Measurements from ENCODE around the gene ADISSP. TPM values are rescaled to one million over a fixed set of nuclear protein-coding genes. Genes with fewer than 3 reads are reported as not detected.
A peak's percentile ranks its signal among the peaks of the same experiment; 100 is the strongest.

ADISSP gene
- total RNA-seq, 1 experiment from 2014 or later: 44.1 TPM

- Histone ChIP-seq H3K27ac (ENCODE audit: low read length) (no peak overlapping the region), H3K4me3 (ENCODE audit: low read length) (peak overlapping the region; percentile 73)
- no peak for DNase-seq
These were observed 18.6 kb upstream of the ADISSP start for GRCh38 chr20:3786126-3786484.

GRCh38 chr20:3785240-3786125, 17.9 kb upstream of the ADISSP start:
- peaks cover 16% of the 10 kb centered on the region for H3K79me2 ChIP-seq (ENCODE audit: low read length)
- H3K9ac ChIP-seq (ENCODE audit: low read length): peak overlapping the region; percentile 77
- no peaks in the 10 kb centered on the region for H3K9me2 ChIP-seq (replicated peaks; ENCODE audit: insufficient read depth, low read length)
- no peak overlapping the region for H3K27ac ChIP-seq (ENCODE audit: low read length)
- peak overlapping the region; percentile 82 for H3K4me2 ChIP-seq (ENCODE audit: low read depth, low read length, poor library complexity, severe bottlenecking)
- H4K20me1 ChIP-seq (ENCODE audit: insufficient read depth, low read depth, low read length): peaks cover 10% of the 10 kb centered on the region; the same call in 1 of the 2 replicates
- H3K9me3 ChIP-seq (ENCODE audit: low read length): no peaks in the 10 kb centered on the region
- H3K4me1 ChIP-seq (ENCODE audit: low read length): peaks cover 29% of the 10 kb centered on the region
- no peaks in the 10 kb centered on the region for H3K36me3 ChIP-seq (ENCODE audit: insufficient read depth, low read length)
- no peaks in the 10 kb centered on the region for H3K27me3 ChIP-seq (ENCODE audit: low read length)
- peak overlapping the region; percentile 73; the same call in 1 of the 2 replicates for H3K4me3 ChIP-seq (ENCODE audit: low read length)
- no peak overlapping the region for H2AFZ ChIP-seq (ENCODE audit: low read length)
- DNase-seq: no peak

More at GRCh38 chr20:3786126-3786484, 18.6 kb upstream of the ADISSP start:
- Histone ChIP-seq H4K20me1 (ENCODE audit: insufficient read depth, low read depth, low read length) (peaks cover 10% of the 10 kb centered on the region; the same call in 1 of the 2 replicates), H3K9me2 (replicated peaks; ENCODE audit: insufficient read depth, low read length) (no peaks in the 10 kb centered on the region), H3K36me3 (ENCODE audit: insufficient read depth, low read length) (no peaks in the 10 kb centered on the region), H3K4me2 (ENCODE audit: low read depth, low read length, poor library complexity, severe bottlenecking) (peak overlapping the region; percentile 82), H3K9me3 (ENCODE audit: low read length) (no peaks in the 10 kb centered on the region), H3K79me2 (ENCODE audit: low read length) (peaks cover 16% of the 10 kb centered on the region), H3K9ac (ENCODE audit: low read length) (peak overlapping the region; percentile 77), H3K4me1 (ENCODE audit: low read length) (peaks cover 23% of the 10 kb centered on the region), H3K27me3 (ENCODE audit: low read length) (no peaks in the 10 kb centered on the region), H2AFZ (ENCODE audit: low read length) (no peak overlapping the region)

GRCh38 chr20:3784863-3785239, 17.3 kb upstream of the ADISSP start:
- Histone ChIP-seq H3K27me3 (ENCODE audit: low read length) (no peaks in the 10 kb centered on the region), H3K27ac (ENCODE audit: low read length) (no peak overlapping the region), H3K36me3 (ENCODE audit: insufficient read depth, low read length) (no peaks in the 10 kb centered on the region), H4K20me1 (ENCODE audit: insufficient read depth, low read depth, low read length) (peaks cover 10% of the 10 kb centered on the region; the same call in 1 of the 2 replicates), H3K79me2 (ENCODE audit: low read length) (peaks cover 16% of the 10 kb centered on the region), H3K9me3 (ENCODE audit: low read length) (no peaks in the 10 kb centered on the region), H2AFZ (ENCODE audit: low read length) (no peak overlapping the region), H3K4me2 (ENCODE audit: low read depth, low read length, poor library complexity, severe bottlenecking) (peak overlapping the region; percentile 39), H3K4me3 (ENCODE audit: low read length) (no peak overlapping the region), H3K4me1 (ENCODE audit: low read length) (peaks cover 32% of the 10 kb centered on the region), H3K9me2 (replicated peaks; ENCODE audit: insufficient read depth, low read length) (no peaks in the 10 kb centered on the region), H3K9ac (ENCODE audit: low read length) (no peak overlapping the region)
- DNase-seq: no peak

GRCh38 chr20:3784216-3784853, 16.8 kb upstream of the ADISSP start:
- no peaks in the 10 kb centered on the region for H3K9me2 ChIP-seq (replicated peaks; ENCODE audit: insufficient read depth, low read length)
- peak overlapping the region; percentile 39 for H3K4me2 ChIP-seq (ENCODE audit: low read depth, low read length, poor library complexity, severe bottlenecking)
- no peak overlapping the region for H3K9ac ChIP-seq (ENCODE audit: low read length)
- H3K4me3 ChIP-seq (ENCODE audit: low read length): no peak overlapping the region
- peaks cover 16% of the 10 kb centered on the region for H3K79me2 ChIP-seq (ENCODE audit: low read length)
- DNase-seq: no peak
- peaks cover 32% of the 10 kb centered on the region for H3K4me1 ChIP-seq (ENCODE audit: low read length)
- no peaks in the 10 kb centered on the region for H3K36me3 ChIP-seq (ENCODE audit: insufficient read depth, low read length)
- no peaks in the 10 kb centered on the region for H3K27me3 ChIP-seq (ENCODE audit: low read length)
- peaks cover 10% of the 10 kb centered on the region; the same call in 1 of the 2 replicates for H4K20me1 ChIP-seq (ENCODE audit: insufficient read depth, low read depth, low read length)
- H3K9me3 ChIP-seq (ENCODE audit: low read length): no peaks in the 10 kb centered on the region
- no peak overlapping the region for H3K27ac ChIP-seq (ENCODE audit: low read length)
- H2AFZ ChIP-seq (ENCODE audit: low read length): no peak overlapping the region

- Histone ChIP-seq H2AFZ (ENCODE audit: low read length) (no peak overlapping the region), H3K9me2 (replicated peaks; ENCODE audit: insufficient read depth, low read length) (no peaks in the 10 kb centered on the region), H3K4me3 (ENCODE audit: low read length) (no peak overlapping the region), H3K4me1 (ENCODE audit: low read length) (peaks cover 32% of the 10 kb centered on the region), H3K27ac (ENCODE audit: low read length) (no peak overlapping the region), H3K79me2 (ENCODE audit: low read length) (peaks cover 16% of the 10 kb centered on the region), H3K9me3 (ENCODE audit: low read length) (no peaks in the 10 kb centered on the region), H3K36me3 (ENCODE audit: insufficient read depth, low read length) (no peaks in the 10 kb centered on the region), H3K4me2 (ENCODE audit: low read depth, low read length, poor library complexity, severe bottlenecking) (no peak overlapping the region), H3K9ac (ENCODE audit: low read length) (no peak overlapping the region), H4K20me1 (ENCODE audit: insufficient read depth, low read depth, low read length) (peaks cover 10% of the 10 kb centered on the region; the same call in 1 of the 2 replicates), H3K27me3 (ENCODE audit: low read length) (no peaks in the 10 kb centered on the region)
- no peak for DNase-seq
These were observed 16.1 kb upstream of the ADISSP start for GRCh38 chr20:3783511-3784195.

GRCh38 chr20:3783068-3783489, 15.5 kb upstream of the ADISSP start:
- H3K9ac ChIP-seq (ENCODE audit: low read length): no peak overlapping the region
- H3K9me2 ChIP-seq (replicated peaks; ENCODE audit: insufficient read depth, low read length): no peaks in the 10 kb centered on the region
- no peaks in the 10 kb centered on the region for H3K27me3 ChIP-seq (ENCODE audit: low read length)
- H3K79me2 ChIP-seq (ENCODE audit: low read length): peaks cover 16% of the 10 kb centered on the region
- H4K20me1 ChIP-seq (ENCODE audit: insufficient read depth, low read depth, low read length): peaks cover 10% of the 10 kb centered on the region; the same call in 1 of the 2 replicates
- DNase-seq: peak; percentile 56
- H3K4me2 ChIP-seq (ENCODE audit: low read depth, low read length, poor library complexity, severe bottlenecking): no peak overlapping the region
- no peak overlapping the region for H3K27ac ChIP-seq (ENCODE audit: low read length)
- no peaks in the 10 kb centered on the region for H3K36me3 ChIP-seq (ENCODE audit: insufficient read depth, low read length)
- H3K4me3 ChIP-seq (ENCODE audit: low read length): no peak overlapping the region
- H3K9me3 ChIP-seq (ENCODE audit: low read length): no peaks in the 10 kb centered on the region
- H3K4me1 ChIP-seq (ENCODE audit: low read length): peaks cover 32% of the 10 kb centered on the region
- H2AFZ ChIP-seq (ENCODE audit: low read length): no peak overlapping the region

GRCh38 chr20:3782597-3782996, 15.0 kb upstream of the ADISSP start:
- peaks cover 10% of the 10 kb centered on the region; the same call in 1 of the 2 replicates for H4K20me1 ChIP-seq (ENCODE audit: insufficient read depth, low read depth, low read length)
- no peaks in the 10 kb centered on the region for H3K9me2 ChIP-seq (replicated peaks; ENCODE audit: insufficient read depth, low read length)
- peaks cover 30% of the 10 kb centered on the region for H3K4me1 ChIP-seq (ENCODE audit: low read length)
- H3K4me3 ChIP-seq (ENCODE audit: low read length): no peak overlapping the region
- no peak overlapping the region for H2AFZ ChIP-seq (ENCODE audit: low read length)
- DNase-seq: no peak
- H3K4me2 ChIP-seq (ENCODE audit: low read depth, low read length, poor library complexity, severe bottlenecking): no peak overlapping the region
- no peaks in the 10 kb centered on the region for H3K36me3 ChIP-seq (ENCODE audit: insufficient read depth, low read length)
- no peaks in the 10 kb centered on the region for H3K9me3 ChIP-seq (ENCODE audit: low read length)
- H3K27ac ChIP-seq (ENCODE audit: low read length): no peak overlapping the region
- H3K27me3 ChIP-seq (ENCODE audit: low read length): no peaks in the 10 kb centered on the region
- H3K79me2 ChIP-seq (ENCODE audit: low read length): peaks cover 16% of the 10 kb centered on the region
- H3K9ac ChIP-seq (ENCODE audit: low read length): no peak overlapping the region

Measured in Karpas-422 (cell line).